GM19468 (cell line): ENCODE results near the gene SMIM35.

Source experiments
- ATAC-seq: cut with Tn5 transposase; IDR thresholded peaks from one replicate; pipeline ENCODE4 v1.9.1; 2021; ENCODE audit warnings: mild to moderate bottlenecking, moderate library complexity, moderate number of reproducible peaks; ENCODE audit not compliant: unreplicated experiment; ENCODE audit errors: extremely low read depth

SMIM35 gene

GRCh38 chr11:118046051-118046963, 40.5 kb downstream of the SMIM35 start:
- ATAC-seq = no peak

GRCh38 chr11:118045191-118045590, 41.6 kb downstream of the SMIM35 start:
- ATAC-seq = no peak

DNA sequence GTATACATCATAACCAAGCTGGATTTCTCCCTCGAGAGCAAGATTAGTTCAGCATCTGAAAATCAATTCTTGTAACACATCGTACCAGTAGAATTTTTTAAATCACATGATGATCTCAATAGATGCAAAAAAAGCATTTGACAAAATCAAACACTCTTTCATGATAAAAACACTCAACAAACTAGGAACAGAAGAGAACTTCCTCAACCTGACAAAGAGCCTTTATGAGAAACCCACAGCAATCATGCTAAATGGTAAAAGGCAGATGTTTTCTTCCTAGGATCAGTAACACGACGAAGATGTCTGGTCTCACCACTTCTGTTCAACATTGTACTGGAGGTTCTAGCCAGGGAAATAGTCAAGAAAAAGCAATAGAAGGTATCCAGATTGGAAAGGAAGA, 44.0 kb downstream of the SMIM35 start:
- no peak for ATAC-seq

- ATAC-seq = no peak
These were observed 44.6 kb downstream of the SMIM35 start for GRCh38 chr11:118042141-118042540.

- no peak for ATAC-seq
These were observed 53.3 kb downstream of the SMIM35 start for GRCh38 chr11:118033443-118033842.

GRCh38 chr11:118028626-118029025, 58.1 kb downstream of the SMIM35 start:
- ATAC-seq = no peak

- ATAC-seq = no peak
These were observed 59.1 kb downstream of the SMIM35 start for GRCh38 chr11:118027694-118028093.

DNA sequence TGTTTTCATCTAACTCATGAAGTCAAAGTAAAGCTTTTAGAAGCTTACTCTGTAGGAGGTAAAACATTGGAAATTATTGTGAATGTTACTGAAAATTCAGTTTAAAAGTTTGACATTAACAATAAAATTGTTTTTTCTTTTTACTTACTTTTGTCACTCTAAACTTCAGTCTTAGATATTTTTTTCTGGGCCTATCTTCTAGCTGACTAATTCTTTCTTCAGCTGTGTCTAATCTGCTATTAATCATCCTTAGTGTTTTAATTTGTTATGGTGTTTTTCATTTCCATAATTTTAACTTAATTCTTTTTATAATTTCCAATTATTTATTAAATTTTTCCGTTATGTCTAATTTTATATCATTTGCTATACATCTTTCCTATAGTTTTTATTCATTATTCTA, 65.6 kb downstream of the SMIM35 start:
- ATAC-seq = no peak

DNA sequence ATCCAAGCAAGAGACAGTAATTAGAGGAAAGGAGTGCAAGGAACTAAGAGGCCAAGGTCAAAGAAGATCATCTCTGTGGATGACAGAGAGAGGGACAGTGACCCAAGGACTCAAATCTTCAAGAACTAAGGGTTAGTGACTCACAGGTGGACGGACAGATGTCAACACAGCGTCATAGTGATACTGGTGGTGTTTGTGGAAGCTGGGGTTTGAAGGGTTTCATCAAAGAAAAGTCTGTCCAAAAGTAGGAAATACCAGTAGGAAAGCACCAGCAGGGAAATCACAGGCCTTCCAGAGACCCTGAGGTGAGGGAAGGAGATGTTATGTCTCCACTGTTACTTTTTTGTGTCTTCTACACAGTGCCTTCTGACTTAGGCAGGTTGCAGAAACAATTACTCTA, 68.4 kb downstream of the SMIM35 start:
- ATAC-seq = no peak

DNA sequence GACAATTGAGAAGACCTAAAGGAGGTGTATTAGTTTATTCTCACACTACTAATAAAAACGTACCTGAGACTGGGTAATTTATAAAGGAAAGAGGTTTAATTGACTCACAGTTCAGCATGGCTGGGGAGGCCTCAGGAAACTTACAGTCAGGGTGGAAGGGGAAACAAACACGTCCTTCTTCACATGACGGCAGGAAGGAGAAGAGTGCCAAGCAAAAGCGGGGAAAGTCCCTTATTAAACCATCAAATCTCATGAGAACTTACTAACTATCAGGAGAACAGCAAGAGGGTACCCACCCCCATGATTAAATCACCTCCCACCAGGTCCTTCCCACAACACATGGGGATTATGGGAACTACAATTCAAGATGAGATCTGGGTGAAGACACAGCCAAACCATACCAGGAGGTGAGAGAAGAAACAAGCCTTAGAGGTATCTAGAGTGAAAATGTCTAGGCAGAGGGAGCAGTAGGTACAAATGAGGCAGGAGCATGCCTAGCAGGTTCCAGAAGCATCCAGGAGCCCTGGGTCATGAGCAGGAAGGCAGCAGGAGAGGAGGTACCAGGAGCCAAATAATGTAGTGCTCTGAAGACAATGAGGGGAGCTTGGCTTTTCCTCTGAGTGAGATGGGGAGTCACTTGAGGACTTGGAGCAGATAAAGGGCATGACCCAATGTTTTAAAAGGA, 69.0 kb downstream of the SMIM35 start:
- ATAC-seq = no peak

- no peak for ATAC-seq
These were observed 69.7 kb downstream of the SMIM35 start for GRCh38 chr11:118017111-118017510.

DNA sequence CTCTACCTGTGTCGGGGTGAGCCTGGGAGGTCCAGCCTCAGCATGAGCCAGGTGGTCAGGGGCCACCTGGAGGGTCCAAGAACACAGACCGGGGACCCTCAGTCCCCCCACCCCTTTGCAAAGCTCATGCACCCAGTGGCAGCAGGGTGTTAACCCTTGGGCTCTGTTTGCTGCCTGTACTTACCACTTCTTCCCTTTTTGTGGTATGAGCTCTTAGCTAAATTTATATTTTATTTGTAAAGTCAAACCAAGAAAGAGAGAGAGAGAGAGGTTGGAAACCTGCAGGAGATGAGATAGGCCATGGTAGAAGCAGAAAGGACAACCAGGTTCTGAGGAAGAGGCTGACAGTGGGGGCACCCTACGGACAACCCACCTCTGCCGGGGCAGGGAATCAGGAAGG, 70.7 kb downstream of the SMIM35 start:
- ATAC-seq = no peak

GRCh38 chr11:118015385-118015841, 71.3 kb downstream of the SMIM35 start:
- no peak for ATAC-seq

- ATAC-seq = no peak
These were observed 72.7 kb downstream of the SMIM35 start for GRCh38 chr11:118014022-118014421.

DNA sequence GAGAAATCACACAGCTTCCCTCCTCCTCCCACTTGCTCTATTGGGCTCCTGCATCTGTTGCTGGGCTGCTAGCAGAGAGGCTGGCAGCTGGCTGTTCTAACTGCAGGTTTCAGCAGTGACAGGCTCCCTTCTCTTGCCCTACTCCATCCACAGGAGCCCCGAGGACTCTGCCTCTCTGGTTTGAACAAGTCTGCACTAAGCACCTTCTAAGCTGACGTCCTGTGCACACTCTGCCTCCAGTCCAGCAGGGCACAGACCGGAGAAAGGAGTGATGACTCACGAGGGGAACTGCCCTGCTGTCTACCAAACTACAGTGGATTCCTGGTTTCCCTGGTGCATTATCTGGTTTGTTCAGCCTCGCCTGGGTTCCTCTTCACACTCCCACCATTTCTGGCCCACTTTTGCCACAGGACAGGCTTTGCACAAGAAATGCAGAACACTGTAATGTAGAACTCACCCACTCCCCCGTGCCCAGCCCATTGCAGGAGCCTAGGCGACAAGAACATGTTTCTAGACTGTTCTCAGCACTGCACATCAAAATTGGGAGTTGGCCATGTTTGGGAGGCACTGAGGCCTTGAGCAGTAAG, 74.6 kb downstream of the SMIM35 start:
- ATAC-seq = no peak

GRCh38 chr11:118010738-118011461, 75.9 kb downstream of the SMIM35 start:
- ATAC-seq = no peak

GRCh38 chr11:118009864-118010737, 76.7 kb downstream of the SMIM35 start:
- ATAC-seq = no peak

DNA sequence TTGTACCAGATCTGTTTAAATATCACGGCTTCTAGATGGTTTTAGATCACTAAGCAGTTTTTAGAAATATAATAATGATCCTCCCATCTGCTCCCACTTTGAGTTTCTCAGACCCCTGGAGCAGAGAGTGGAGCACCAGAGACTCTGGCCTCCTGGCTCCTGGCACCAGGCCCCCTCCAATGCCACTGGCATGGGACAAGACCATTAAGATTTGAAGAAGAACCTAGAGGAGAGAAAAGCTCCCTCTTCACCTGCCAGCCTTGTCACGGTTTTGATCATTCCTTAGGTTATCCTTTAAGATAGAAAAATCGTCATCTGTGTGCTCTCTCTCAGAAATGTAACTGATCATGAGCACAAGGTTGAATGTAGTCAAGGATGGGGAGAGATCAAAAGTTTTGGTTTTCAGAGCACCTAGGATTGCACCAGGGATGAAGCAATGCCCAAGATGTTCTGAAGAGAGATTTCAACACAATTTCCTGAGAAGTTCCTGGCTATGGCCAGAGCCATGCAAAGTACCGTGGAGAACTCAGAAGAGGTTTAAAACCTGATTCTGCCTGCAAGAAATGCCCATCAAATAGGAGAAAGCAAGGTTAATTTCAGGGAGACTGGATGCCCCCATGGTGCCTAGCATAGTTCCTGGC, 78.4 kb downstream of the SMIM35 start:
- ATAC-seq = no peak
